ENCODE measurements around the gene TRIM26.
"Not testable (repeated sequence)": the region's sequence is repeated elsewhere in the genome, so short reads cannot be mapped to it uniquely, and the experiment has no call there.

Gene TRIM26

GRCh38 chr6:30212865-30213666, at the start of gene TRIM26:
Gene TRIM26, minus strand, starts transcription at chr6:30213406. Its CDS starts 14,303 bp downstream, at chr6:30199103.
- peak within 1 kb of the TSS; percentile 94 for H3K4me3 ChIP-seq (ENCODE audit: low read depth, low read length)
- TF ChIP-seq CTCF (IDR thresholded peaks at IDR 0.05; ENCODE audit: insufficient read depth, low read depth, low read length, missing control alignments), result no peak
- peak; percentile 98 for DNase-seq (ENCODE audit: low read depth)

GRCh38 chr6:30260036-30260504, 46.9 kb upstream of the TRIM26 start:
- TF ChIP-seq CTCF (IDR thresholded peaks at IDR 0.05; ENCODE audit: insufficient read depth, low read depth, low read length, missing control alignments), result no peak
- H3K4me3 ChIP-seq (ENCODE audit: low read depth, low read length), result peak overlapping the region; percentile 82
- peak; percentile 34 for DNase-seq (ENCODE audit: low read depth)

- TF ChIP-seq CTCF (IDR thresholded peaks at IDR 0.05; ENCODE audit: insufficient read depth, low read depth, low read length, missing control alignments), result peak; percentile 31
- peak overlapping the region; percentile 82 for H3K4me3 ChIP-seq (ENCODE audit: low read depth, low read length)
- peak; percentile 83 for DNase-seq (ENCODE audit: low read depth)
Observed at GRCh38 chr6:30259140-30260035, 46.2 kb upstream of the TRIM26 start.

GRCh38 chr6:30258204-30258603, 45.0 kb upstream of the TRIM26 start:
- H3K4me3 ChIP-seq (ENCODE audit: low read depth, low read length), result no peak overlapping the region
- DNase-seq (ENCODE audit: low read depth), result peak; percentile 64
- no peak for TF ChIP-seq CTCF (IDR thresholded peaks at IDR 0.05; ENCODE audit: insufficient read depth, low read depth, low read length, missing control alignments)

GRCh38 chr6:30252417-30252816, 39.2 kb upstream of the TRIM26 start:
- DNase-seq (ENCODE audit: low read depth); H3K4me3 ChIP-seq (ENCODE audit: low read depth, low read length): not testable (repeated sequence)

GRCh38 chr6:30244560-30244959, 31.4 kb upstream of the TRIM26 start:
- TF ChIP-seq CTCF (IDR thresholded peaks at IDR 0.05; ENCODE audit: insufficient read depth, low read depth, low read length, missing control alignments), result no peak
- no peak for DNase-seq (ENCODE audit: low read depth)

GRCh38 chr6:30238178-30238795, 25.1 kb upstream of the TRIM26 start:
- H3K4me3 ChIP-seq (ENCODE audit: low read depth, low read length), result no peak overlapping the region
- TF ChIP-seq CTCF (IDR thresholded peaks at IDR 0.05; ENCODE audit: insufficient read depth, low read depth, low read length, missing control alignments), result peak; percentile 57
- DNase-seq (ENCODE audit: low read depth), result peak; percentile 48

More at GRCh38 chr6:30244560-30244959, 31.4 kb upstream of the TRIM26 start:
- H3K4me3 ChIP-seq (ENCODE audit: low read depth, low read length), result no peak overlapping the region

Data from GM12865 (cell line).